Measurements from ENCODE around the gene THOC6.
"Not testable (repeated sequence)": the region's sequence is repeated elsewhere in the genome, so short reads cannot be mapped to it uniquely, and the experiment has no call there.

Gene THOC6

DNA sequence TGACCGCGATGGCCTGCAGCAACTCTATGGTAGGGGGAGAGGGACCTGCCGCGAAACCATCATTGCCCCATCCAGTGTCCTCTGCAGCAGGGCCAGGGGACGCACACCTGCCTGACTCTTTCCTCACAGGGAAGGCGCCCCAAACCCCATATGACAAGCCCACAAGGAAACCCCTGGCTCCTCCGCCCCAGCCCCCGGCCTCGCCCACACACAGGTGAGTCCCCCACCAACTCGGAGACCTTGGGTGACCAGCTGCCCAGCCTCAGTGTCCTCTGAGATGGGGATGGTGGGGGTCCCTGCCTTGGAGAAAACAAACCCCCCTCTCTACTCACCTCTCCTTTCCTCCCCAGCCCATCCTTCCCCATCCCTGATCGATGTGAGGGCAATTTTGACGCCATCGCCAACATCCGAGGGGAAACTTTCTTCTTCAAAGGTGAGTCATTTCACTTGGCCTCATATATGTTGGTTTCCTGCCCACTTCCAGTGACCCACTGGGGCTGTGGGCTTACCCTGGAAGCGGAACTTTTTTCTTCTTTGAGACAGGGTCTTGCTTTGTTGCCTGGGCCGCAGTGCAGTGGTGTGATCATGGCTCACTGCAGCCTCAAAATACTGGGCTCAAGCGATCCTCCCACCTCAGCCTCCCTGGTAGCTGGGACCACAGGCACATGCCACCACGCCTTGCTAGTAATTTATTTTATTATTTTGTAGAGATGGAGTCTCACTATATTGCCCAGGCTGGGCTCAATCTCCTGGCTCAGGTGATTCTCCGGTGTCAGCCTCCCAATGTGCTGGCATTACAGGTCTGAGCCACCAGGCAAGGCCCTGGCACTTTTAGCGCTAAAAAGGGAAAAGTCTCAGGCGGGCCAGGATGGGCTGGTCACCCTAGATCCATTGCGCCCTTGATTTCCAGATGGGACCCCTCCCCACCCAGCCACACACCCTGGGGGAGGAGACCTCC is 33.6 kb downstream of the THOC6 start:
- DNase-seq = no peak

DNA sequence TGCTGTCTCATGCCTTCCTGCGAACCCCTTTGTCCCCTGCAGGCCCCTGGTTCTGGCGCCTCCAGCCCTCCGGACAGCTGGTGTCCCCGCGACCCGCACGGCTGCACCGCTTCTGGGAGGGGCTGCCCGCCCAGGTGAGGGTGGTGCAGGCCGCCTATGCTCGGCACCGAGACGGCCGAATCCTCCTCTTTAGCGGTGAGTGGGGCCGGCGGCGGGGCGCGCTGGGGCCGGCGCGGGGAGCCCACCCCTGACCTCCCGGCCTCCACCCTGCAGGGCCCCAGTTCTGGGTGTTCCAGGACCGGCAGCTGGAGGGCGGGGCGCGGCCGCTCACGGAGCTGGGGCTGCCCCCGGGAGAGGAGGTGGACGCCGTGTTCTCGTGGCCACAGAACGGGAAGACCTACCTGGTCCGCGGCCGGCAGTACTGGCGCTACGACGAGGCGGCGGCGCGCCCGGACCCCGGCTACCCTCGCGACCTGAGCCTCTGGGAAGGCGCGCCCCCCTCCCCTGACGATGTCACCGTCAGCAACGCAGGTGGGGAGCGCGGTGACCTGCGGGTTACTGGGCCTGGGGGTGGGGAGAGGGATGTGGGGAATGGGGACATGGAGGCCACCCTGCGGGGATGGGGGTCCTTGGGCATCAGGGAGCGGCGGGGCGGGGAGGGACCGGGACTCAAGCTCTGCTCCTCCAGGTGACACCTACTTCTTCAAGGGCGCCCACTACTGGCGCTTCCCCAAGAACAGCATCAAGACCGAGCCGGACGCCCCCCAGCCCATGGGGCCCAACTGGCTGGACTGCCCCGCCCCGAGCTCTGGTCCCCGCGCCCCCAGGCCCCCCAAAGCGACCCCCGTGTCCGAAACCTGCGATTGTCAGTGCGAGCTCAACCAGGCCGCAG is 34.5 kb downstream of the THOC6 start:
- no peak for DNase-seq

DNA sequence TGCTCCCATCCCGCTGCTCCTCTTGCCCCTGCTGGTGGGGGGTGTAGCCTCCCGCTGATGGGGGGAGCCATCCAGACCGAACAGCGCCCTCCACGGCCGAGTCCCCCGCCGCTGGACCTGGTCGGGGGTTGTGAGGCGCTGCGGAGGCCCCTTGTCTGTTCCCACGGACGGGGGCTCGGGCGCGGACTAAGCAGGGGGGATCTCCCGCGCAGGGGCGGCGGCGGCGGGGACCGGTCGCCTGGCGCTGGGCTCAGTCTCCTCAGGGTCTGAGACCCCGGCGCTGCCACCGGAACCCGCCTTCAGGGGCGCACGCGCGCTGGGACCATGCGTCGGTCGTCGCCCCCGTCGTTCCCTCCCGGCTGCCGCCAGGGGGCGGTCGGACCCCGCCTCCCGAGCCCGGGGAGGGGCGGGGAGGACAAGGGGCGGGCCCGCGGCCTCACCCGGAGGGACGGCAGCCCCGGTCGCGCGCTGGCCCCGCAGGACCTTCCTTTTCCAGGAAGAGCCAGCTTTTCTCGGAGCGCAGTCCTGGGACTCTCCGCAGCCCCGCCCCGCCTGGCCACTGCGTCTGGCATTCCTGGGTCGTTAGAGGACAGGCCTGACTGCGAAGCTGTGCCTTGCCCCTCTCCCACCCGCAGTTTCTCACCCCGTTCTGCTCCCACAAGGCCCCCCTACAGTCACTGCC is 35.3 kb downstream of the THOC6 start:
- DNase-seq = peak; percentile 36

DNA sequence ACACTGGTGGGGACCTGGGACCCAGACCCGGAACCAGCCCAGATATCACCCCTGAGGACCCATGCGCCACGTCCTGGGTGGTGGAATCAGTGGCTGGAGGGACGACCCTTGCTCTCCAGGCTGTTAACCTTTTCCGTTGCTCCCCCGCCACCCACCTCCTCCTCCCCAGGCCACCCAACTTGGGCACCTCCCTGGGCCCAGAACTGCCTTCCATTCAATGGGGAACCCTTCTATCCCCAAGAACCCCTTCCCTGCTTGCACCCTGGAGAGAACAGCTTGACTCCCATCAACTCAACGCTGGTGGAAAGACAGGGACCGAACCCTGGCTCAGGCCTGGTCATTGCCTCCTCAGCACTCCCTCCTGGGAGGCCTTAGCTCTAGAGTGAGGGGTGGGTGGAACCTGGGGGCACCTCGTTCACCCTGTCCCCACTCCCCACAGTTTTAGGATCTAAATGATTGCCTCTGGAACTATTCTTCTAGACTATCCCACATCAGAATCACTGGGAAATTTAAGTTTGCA is 35.9 kb downstream of the THOC6 start:
- DNase-seq = no peak

DNA sequence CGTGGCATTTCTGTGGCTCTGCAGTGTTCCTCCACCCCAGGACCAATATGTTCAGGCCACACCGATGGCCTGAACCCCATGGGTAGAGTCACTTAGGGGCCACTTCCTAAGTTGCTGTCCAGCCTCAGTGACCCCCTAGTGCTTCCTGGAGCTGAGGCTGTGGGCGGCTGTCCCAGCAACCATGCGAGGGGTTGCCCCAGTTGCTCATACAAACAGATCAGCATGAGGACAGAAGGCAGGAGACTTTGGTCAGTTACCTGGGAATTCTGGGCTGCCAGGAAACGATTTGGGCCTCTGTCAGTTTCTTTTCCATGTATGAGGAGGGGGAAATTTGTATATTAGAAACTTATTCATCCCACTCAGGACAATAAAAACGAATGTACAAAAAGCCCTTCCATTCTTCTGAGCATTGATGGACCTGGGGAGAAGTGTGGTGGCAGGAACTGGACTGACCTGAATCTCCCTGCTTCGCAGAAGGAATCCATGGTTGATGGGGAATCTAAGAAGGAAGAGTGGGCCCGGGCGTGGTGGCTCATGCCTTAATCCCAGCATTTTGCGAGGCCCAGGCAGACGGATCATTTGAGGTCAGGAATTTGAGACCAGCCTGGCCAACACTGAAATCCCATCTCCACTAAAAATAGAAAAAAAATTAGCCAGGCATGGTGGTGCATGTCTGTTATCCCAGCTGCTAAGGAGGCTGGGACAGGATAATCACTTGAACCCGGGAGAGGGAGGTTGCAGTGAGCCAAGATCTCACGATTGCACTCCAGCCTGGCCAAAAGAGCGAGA is 36.7 kb downstream of the THOC6 start:
- no peak for DNase-seq

DNA sequence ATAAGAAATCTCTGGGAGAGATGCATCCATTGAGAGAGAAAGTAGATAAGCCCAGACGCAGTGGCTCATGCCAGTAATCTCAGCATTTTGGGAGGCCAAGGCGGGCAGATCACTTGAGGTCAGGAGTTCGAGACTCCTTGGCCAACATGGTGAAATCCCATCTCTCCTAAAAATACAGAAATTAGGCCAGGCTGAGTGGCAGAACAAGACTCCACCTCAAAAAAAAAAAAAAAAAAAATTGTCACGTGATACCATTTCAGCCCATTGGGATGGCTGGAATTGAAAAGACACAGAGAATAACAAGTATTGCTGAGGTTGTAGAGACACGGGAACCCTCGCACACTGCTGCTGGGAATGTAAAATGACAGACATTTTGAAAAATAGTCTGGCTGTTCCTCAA is 38.7 kb downstream of the THOC6 start:
- DNase-seq = no peak

DNA sequence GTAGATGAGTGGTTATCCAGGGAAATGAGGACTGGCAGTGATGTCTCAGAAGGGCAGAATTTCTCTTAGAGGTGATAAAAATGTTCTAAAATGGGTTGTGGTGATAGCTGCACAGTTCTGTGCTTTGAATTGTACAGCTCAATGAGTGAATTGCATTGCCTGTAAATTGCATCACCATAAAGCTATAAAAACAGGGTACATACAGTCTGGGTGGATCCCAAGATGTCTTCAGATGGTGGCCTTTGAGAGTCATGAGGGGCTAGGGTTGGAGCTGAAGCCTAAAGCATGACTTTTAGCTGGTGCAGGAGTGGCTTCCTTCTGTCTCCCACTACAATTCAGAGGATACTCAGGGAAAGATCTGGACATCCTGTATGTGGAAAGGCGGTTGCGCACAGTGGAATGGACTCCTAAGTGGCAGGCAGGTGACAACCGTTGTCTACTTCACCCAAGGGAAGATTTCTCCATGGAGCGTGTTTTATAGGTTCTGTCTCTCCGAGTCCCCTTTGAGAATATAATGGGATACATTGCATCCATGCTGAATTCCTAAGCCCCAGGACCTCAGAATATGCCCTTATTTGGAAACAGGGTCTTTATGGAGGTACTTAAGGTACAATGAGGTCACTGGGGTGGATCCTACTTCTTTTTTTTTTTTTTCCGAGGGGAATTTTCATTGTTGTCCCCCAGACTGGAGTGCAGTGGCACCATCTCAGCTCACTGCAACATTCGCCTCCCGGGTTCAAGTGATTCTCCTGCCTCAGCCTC is 40.0 kb downstream of the THOC6 start:
- DNase-seq = no peak

DNA sequence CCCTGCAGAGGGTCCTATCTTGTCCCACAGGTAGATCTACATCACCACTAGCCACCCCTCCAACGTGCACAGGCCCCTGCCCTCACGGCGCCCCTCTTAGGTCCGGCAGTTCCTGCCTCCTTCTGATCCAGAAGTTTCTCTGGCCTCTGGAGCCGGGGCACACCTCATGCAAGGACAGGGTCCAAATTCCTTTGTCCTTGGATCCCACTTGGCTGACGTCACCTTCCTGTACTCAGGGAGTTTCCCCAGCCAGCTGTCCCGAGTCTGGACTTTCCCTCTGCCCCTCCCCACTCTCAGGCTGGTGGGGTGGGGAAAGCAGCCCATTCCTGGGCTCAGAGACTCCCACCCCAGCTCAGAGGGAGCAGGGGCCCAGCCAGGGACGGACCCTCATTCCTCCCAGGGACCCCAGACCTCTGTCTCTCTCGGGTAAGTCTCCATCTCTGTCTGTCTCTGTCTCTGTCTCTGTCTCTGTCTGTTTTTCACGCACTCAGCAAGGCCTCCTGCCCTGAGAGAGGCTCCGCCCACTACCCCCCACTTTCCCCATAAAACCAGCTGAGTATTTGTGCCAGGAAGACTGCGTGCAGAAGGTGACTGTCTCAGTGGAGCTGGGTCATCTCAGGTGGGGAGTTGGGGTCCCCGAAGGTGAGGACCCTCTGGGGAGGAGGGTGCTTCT is 41.4 kb downstream of the THOC6 start, which contains the start of gene IL32:
Gene IL32 (plus strand): TSS at position 572 of the 673 bp plus-strand sequence. CDS start 172 bp downstream, outside the sequence.
- no peak for DNase-seq

DNA sequence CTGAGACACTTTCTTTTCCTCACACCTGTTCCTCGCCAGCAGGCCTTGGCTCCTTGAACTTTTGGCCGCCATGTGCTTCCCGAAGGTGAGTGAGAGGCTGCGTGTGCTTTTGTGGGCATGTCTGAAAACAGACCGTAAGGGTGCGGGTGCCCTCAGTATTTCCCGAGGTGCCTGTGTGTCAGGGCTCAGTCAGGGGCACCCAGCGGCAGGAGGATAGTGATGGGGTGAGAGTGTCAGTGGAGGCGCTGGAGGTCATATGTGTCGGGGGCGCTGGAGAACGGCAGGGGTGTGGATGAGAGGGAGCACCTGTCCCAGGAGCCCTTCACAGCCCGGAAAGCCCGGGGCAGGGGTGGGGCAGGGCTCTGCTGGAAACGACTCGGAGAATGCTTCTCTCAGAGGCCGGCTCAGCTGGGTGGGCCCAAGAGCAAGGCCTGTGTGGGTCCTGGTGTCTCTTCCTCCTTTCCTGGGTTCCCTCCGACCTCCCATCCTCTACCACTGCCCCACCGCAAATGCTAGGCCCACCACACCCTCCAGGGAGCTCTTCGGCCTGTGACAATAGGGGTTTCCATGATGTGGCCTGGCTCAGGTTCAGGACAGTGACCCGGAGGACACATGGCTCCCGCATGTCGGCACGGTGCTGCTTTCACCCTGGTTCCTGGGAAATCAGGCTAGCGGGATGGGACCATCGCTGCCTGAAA is 42.1 kb downstream of the THOC6 start:
- no peak for DNase-seq

DNA sequence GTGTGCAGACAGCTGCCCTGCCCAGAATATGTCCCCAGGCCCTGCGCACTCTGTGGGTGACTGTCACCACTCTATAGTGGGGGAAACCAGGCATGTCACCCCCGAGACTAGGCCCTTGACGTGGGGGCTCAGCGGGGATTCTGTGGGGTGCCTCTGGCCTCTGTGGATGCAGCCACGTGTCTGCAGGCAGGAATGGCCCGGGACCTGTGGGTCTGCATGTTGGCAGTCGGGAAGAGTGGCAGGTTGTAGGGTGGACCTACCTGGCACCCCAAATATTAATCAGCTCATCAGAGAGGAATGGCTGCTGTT is 42.6 kb downstream of the THOC6 start:
- DNase-seq = no peak

DNA sequence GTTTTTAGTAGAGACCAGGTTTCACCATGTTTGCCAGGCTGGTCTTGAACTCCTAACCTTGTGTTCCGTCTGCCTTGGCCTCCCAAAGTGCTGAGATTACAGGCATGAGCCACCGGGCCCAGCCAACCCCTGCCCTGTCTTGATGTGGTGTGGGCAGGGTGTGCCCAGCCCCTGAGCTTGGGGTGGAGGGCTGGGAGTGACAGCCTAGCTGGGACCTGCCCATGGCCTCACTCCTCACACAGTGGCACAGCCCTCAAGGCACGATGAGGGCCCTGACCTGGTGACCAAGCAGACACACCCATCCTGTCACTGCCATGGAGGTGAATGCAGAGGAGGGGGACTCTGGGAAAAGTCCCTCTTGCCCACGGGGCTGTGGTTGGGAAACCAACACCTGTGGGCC is 44.7 kb downstream of the THOC6 start:
- no peak for DNase-seq

DNA sequence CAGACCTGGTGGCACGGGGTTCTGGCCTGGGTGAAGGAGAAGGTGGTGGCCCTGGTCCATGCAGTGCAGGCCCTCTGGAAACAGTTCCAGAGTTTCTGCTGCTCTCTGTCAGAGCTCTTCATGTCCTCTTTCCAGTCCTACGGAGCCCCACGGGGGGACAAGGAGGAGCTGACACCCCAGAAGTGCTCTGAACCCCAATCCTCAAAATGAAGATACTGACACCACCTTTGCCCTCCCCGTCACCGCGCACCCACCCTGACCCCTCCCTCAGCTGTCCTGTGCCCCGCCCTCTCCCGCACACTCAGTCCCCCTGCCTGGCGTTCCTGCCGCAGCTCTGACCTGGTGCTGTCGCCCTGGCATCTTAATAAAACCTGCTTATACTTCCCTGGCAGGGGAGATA is 45.3 kb downstream of the THOC6 start:
- not testable (repeated sequence) for DNase-seq

DNA sequence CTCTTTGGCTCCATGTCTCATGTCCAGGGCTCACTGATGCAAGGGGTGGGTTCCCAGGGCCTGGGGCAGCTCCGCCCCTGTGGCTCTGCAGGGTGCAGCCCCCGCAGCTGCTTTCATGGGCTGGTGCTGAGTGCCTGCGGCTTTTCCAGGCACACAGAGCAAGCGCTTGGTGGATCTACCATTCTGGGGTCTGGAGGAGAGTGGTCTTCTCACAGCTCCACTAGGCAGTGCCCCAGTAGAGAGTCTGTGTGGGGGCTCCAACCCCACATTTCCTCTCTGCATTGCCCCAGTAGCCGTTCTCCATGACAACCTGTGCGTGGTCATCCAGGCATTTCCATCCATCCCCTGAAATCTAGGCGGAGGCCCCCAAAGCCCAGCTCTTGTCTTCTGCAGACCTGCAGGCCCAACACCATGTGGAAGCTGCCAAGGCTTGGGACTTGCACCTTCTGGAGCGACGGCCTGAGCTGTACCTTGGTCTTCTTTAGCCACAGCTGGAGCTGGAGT is 46.8 kb downstream of the THOC6 start:
- no peak for DNase-seq

DNA sequence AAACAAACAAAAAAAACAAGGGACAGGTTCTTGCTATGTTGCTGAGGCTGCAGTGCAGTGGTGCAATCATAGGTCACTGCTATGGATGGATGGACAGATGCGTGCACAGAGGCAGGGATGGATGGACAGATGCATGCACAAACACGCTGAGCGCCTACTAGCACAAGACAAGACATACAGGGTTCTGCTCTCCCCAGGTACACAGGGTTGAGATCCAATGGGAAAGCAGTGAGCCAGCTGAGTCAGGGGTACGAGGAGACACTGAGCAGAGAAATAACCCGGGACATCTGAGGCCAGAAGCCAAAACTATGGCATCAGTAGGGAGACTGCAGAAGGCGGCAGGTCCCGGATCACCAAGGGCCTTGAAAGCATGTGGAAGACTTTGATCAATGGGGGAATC is 47.8 kb downstream of the THOC6 start:
- no peak for DNase-seq

DNA sequence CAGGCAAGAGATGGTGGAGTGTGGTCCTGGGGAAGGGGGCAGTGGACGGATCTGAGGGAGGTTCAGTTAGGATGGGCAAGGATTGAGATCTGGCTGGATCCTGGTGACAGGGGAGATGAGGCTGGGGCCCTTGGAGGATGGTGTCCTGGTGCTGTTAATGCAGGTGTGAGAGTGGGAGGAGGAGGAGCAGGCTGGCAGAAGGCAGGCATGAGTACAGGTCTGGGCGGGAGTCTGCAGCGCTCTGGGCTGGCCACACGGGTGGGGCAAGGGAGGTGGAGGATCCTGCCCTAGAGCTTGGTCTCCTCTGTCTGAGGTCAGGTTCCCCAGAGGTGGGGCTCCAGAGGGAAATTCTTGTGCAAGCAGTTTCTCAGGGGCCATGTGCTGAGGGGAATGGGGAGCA is 48.3 kb downstream of the THOC6 start:
- not testable (repeated sequence) for DNase-seq

DNA sequence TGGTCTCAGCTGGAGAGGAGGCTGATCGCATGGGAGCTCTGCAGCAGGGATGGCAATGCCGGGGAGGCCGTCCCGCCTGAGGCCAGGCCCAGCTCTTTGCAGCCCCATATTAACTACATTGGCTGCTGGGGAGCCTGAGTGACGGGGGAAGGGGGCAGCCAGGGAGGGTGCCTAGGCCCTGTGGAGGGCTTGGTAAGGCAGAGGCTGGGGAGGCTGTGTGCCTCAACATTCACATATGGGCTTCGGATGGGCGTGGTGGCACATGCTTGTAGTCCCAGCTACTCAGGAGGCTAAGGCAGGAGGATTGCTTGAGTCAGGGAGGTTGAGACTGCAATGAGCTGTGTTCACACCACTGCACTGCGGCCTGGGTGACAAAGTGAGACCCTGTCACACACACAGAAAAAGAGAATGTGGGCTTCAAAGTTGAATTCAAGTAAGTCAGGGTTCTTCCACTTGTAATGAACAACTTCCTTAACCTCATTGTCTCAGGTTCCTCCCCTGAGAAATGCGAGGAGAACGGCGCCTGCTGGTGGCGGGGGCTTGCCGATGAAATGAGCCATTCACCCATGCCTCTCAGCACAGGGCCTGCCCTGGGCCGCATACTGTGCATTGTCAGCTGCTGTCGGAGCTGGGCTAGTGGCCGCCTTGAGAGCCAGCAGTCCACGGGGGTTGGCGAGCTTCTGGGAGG is 48.9 kb downstream of the THOC6 start:
- DNase-seq = not testable (repeated sequence)

DNA sequence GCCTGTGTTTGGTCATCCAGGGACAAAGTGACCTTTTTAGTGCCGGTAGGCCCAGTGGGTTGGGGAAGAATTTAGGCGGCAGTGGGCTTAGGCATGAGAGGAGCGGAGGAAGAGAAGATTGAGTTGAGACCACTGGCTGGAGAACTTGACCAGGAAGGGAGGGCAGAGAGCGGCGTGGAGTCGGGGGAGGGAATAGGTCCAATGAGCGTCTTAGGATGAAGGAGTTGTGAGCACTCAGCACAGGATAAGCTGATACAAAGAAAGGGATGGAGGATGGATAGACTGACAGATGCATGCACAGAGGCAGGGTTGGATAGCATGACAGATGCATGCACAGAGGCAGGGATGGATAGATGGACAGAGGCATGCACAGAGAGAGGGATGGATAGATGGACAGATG is 49.6 kb downstream of the THOC6 start:
- no peak for DNase-seq

DNA sequence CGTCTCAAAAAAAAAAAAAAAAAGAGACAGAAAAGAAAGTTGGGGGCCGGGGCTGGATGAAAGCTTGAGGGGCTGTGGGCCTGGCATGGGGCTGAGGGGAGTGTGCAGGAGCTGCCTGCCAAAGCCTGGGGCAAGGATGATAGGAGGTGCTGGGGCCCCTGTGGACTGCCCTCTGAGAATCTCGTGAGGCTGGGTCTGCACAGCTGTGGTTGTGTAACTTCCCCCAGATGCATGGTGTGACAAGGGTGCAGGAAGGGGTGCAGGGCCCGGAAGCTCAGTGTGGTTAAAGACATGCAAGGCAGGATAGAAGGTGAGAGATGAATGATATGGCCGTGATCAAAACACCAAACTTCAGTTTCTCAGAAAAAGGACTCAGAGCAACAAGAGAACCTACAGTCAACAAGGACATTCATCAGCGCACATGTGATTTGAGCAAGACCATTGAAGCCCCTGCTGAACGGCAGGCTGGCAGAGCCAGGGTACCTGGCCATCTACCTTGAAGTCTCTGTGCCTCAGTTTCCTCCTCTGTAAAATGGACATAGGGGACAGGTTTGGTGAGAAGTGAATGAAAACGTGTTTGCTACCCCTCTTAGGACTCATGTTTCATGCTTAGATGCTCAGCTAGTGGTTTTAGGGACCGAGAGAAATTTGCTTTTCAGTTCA is 51.2 kb downstream of the THOC6 start:
- no peak for DNase-seq

DNA sequence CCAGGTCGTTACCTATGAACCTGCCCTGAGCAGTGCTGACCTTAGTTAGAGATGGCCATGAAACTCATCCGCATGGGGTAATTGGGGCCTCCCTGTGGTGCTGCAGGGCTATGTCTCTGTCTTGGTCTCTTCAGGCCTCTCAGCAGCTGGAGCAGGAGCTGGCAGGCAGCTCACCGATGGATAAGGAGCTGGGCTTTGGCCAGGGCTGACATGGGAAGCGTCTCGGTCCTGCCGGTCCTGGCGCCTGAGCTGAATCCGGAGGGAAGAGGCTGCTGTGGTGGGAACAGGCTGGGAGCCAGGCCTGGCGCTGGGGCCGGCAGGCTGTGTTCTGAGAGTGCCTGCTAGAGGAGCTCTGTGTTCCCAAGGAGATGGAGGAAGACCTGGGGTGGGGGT is 51.7 kb downstream of the THOC6 start:
- no peak for DNase-seq

Data from DMS79 treated with DMSO at 0.1 percent for 48 hours (cell line).